DMS114 treated with DMSO at 0.1 percent for 48 hours (cell line): ENCODE results near the gene RABEP1.

Source experiments
- DNase-seq: peaks from one replicate; lab custom pipeline; 2025; ENCODE audit not compliant: unreplicated experiment; lab: John Stamatoyannopoulos, UW

Gene RABEP1

GRCh38 chr17:5264893-5265292 lies 17.2 kb upstream of the RABEP1 start:
- no peak for DNase-seq

- no peak for DNase-seq
These were observed 12.7 kb upstream of the RABEP1 start for GRCh38 chr17:5269241-5269960.

- no peak for DNase-seq
These were observed 9.8 kb upstream of the RABEP1 start for GRCh38 chr17:5272322-5272721.

GRCh38 chr17:5282642-5283217 lies 646 bp downstream of the RABEP1 start:
- no peak for DNase-seq

- DNase-seq: no peak
These were observed 1.7 kb downstream of the RABEP1 start for GRCh38 chr17:5283571-5284315.

GRCh38 chr17:5284681-5285080 lies 2.6 kb downstream of the RABEP1 start:
- no peak for DNase-seq

- DNase-seq: no peak
These were observed 4.8 kb downstream of the RABEP1 start for GRCh38 chr17:5286846-5287245.

GRCh38 chr17:5291683-5292350 lies 9.7 kb downstream of the RABEP1 start:
- DNase-seq: no peak

- DNase-seq: no peak
These were observed 15.2 kb downstream of the RABEP1 start for GRCh38 chr17:5297245-5297644.

- DNase-seq: no peak
These were observed 17.3 kb downstream of the RABEP1 start for GRCh38 chr17:5299383-5299782.

GRCh38 chr17:5304636-5305035 lies 22.6 kb downstream of the RABEP1 start:
- DNase-seq: no peak

- no peak for DNase-seq
These were observed 27.8 kb downstream of the RABEP1 start for GRCh38 chr17:5309851-5310250.

- no peak for DNase-seq
These were observed 43.8 kb downstream of the RABEP1 start for GRCh38 chr17:5325851-5326250.

- DNase-seq: no peak
These were observed 47.9 kb downstream of the RABEP1 start for GRCh38 chr17:5329784-5330557.

- no peak for DNase-seq
These were observed 48.9 kb downstream of the RABEP1 start for GRCh38 chr17:5330981-5331380.

GRCh38 chr17:5331506-5331905 lies 49.4 kb downstream of the RABEP1 start:
- no peak for DNase-seq

GRCh38 chr17:5344914-5345313 lies 62.8 kb downstream of the RABEP1 start:
- DNase-seq: no peak

GRCh38 chr17:5352681-5353289 lies 70.7 kb downstream of the RABEP1 start:
- no peak for DNase-seq

- no peak for DNase-seq
These were observed 72.2 kb downstream of the RABEP1 start for GRCh38 chr17:5354310-5354709.

GRCh38 chr17:5354886-5355415 lies 72.9 kb downstream of the RABEP1 start:
- DNase-seq: no peak
